BLaER1 (cell line): ENCODE measurements around the gene HDAC3.
A peak's percentile ranks its signal among the peaks of the same experiment; 100 is the strongest.

Experiments used
- H3K27ac ChIP-seq: shearing (Covaris generic); formaldehyde crosslinking; 2 replicates; pipeline ENCODE4 v1.8.1; 2022
- H3K27me3 ChIP-seq: shearing (Covaris generic); formaldehyde crosslinking; 2 replicates; pipeline ENCODE4 v1.8.1; 2022
- H3K36me3 ChIP-seq: shearing (Covaris generic); formaldehyde crosslinking; 2 replicates; pipeline ENCODE4 v1.8.1; 2022
- H3K4me1 ChIP-seq: shearing (Covaris generic); formaldehyde crosslinking; 2 replicates; pipeline ENCODE4 v1.8.1; 2022
- H3K4me2 ChIP-seq: shearing (Covaris generic); formaldehyde crosslinking; 2 replicates; pipeline ENCODE4 v1.8.1; 2022
- H3K4me3 ChIP-seq: shearing (Covaris generic); formaldehyde crosslinking; 2 replicates; pipeline ENCODE4 v1.8.1; 2022
- H3K9ac ChIP-seq: shearing (Covaris generic); formaldehyde crosslinking; 2 replicates; pipeline ENCODE4 v1.8.1; 2022
- H3K9me3 ChIP-seq: shearing (Covaris generic); formaldehyde crosslinking; 2 replicates; pipeline ENCODE4 v1.8.1; 2022
- H4K20me1 ChIP-seq: shearing (Covaris generic); formaldehyde crosslinking; 2 replicates; pipeline ENCODE4 v1.8.1; 2022
- Cebpa-rat ChIP-seq: shearing (Covaris generic); IDR thresholded peaks from 2 replicates; pipeline ENCODE4 v1.8.1; 2022

Gene HDAC3

DNA sequence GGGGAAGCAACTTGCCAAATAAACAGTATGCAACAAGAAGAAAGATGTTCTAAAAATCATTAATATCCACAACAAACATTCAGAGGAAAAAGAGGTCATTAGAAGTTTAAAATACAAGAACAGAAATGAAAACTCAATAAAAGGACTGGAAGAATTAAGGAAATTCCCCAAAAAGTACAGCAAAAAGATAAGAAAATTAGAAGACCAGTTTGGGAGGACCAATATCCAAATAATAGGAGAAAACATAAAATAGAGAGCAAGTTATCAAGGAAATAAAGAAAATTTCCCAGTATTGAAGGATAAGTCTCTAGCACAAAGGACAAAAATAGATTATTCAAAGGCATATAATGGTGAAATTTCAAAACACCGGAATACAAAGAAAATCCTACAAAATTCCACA lies 39.8 kb downstream of the HDAC3 start:
- Histone ChIP-seq H3K9ac (no peak overlapping the region), H3K4me1 (peaks cover 75% of the 10 kb centered on the region), H3K4me2 (peak overlapping the region; percentile 39; the same call in 1 of the 2 replicates), H3K4me3 (no peak overlapping the region), H3K9me3 (peaks cover 18% of the 10 kb centered on the region; the same call in 1 of the 2 replicates), H3K36me3 (peaks cover 42% of the 10 kb centered on the region), H3K27me3 (no peaks in the 10 kb centered on the region), H3K27ac (no peak overlapping the region), H4K20me1 (peaks cover 55% of the 10 kb centered on the region)
- no peak for TF ChIP-seq Cebpa-rat

- Histone ChIP-seq H4K20me1 (peaks cover 78% of the 10 kb centered on the region), H3K4me1 (peaks cover 31% of the 10 kb centered on the region), H3K9me3 (no peaks in the 10 kb centered on the region), H3K27me3 (no peaks in the 10 kb centered on the region), H3K27ac (no peak overlapping the region), H3K4me3 (no peak overlapping the region), H3K36me3 (peaks cover 74% of the 10 kb centered on the region), H3K4me2 (no peak overlapping the region), H3K9ac (no peak overlapping the region)
- no peak for TF ChIP-seq Cebpa-rat
Observed at GRCh38 chr5:141590127-141590526, 46.5 kb downstream of the HDAC3 start.

- Histone ChIP-seq H3K9ac (no peak overlapping the region), H3K36me3 (peaks cover 95% of the 10 kb centered on the region), H3K4me3 (no peak overlapping the region), H3K4me2 (no peak overlapping the region), H4K20me1 (peaks cover 55% of the 10 kb centered on the region), H3K4me1 (peaks cover 5% of the 10 kb centered on the region; the same call in 1 of the 2 replicates), H3K27me3 (no peaks in the 10 kb centered on the region), H3K27ac (no peak overlapping the region), H3K9me3 (no peaks in the 10 kb centered on the region)
- TF ChIP-seq Cebpa-rat = no peak
Observed at GRCh38 chr5:141586246-141586645, 50.4 kb downstream of the HDAC3 start.

DNA sequence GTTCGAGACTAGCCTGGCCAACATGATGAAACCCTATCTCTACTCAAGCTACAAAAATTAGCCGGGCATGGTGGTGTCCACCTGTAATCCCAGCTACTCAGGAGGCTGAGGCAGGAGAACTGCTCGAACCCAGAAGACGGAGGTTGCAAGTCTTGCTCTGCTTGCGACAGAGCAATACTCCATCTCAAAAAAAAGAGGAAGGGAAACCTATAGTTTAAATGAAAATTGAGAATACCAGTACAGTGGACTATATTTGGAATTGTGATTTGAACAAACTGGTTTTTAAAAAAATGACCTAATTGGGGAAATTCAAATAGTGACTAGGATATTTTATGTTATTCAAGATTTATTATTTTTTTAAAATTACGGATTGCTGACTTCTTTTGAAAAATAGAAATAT lies 51.1 kb downstream of the HDAC3 start:
- peaks cover 95% of the 10 kb centered on the region for H3K36me3 ChIP-seq

DNA sequence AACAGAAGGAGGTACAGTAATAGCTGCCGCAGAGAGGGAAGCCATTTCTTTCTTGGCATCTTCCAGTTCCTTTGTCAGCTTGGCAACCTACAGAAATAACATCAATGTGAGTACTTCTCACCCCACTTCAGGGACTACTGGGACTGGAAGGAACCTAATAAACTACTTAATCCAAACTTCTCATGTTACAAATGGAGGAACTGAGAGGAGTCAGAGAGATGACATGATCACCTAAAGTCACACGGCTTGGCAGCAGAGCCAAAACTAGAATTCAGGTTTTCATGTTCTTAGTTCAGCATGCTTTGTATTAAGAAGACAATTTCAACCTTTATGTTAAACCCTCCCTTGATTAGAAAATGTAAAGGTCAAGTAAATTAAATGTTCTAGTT lies 62.5 kb downstream of the HDAC3 start:
- Histone ChIP-seq H3K4me3 (no peak overlapping the region), H4K20me1 (0 out of 2 replicates have a peak, but pooled peaks cover 8% of the 10 kb centered on the region), H3K36me3 (peaks cover 99% of the 10 kb centered on the region), H3K4me2 (no peak overlapping the region), H3K4me1 (no peaks in the 10 kb centered on the region), H3K9me3 (no peaks in the 10 kb centered on the region), H3K27me3 (no peaks in the 10 kb centered on the region), H3K9ac (no peak overlapping the region), H3K27ac (no peak overlapping the region)
- no peak for TF ChIP-seq Cebpa-rat

More for the DNA sequence above, 51.1 kb downstream of the HDAC3 start:
- H3K9me3 ChIP-seq = no peaks in the 10 kb centered on the region
- H3K4me3 ChIP-seq = no peak overlapping the region
- H3K4me2 ChIP-seq = no peak overlapping the region
- H3K27me3 ChIP-seq = no peaks in the 10 kb centered on the region
- H3K4me1 ChIP-seq = no peaks in the 10 kb centered on the region
- no peak overlapping the region for H3K9ac ChIP-seq
- no peak for TF ChIP-seq Cebpa-rat
- H3K27ac ChIP-seq = no peak overlapping the region
- peaks cover 48% of the 10 kb centered on the region for H4K20me1 ChIP-seq

DNA sequence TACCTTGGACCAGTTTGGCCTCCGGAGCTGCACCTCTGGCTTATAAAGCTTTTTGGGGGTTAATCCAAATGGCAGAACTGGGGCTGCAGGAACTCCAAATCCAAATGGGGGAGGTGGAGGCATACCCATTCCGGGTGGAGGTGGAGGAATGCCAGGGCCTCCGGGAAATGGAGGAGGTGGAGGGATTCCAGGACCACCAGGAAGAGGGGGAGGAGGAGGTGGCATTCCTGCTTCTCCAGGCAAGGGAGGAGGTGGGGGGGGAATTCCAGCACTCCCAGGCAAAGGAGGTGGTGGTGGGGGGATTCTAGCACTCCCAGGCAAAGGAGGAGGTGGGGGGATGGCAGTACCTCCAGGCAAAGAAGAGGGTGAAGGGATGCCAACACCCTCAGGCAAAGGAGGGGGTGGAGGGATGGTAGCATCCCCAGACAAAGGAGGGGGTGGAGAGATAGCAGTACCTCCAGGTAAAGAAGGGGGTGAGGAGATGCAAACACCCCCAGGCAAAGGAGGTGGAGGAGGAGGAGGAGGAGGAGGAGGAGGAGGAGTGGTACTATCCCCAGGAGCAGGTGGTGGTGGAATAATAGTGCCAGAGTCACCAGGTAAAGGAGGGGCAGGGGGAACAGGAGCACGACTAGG lies 63.0 kb downstream of the HDAC3 start:
- Histone ChIP-seq H3K4me2 (no peak overlapping the region), H4K20me1 (0 out of 2 replicates have a peak, but pooled peaks cover 13% of the 10 kb centered on the region), H3K4me1 (no peaks in the 10 kb centered on the region), H3K9me3 (no peaks in the 10 kb centered on the region), H3K4me3 (no peak overlapping the region), H3K36me3 (peaks cover 99% of the 10 kb centered on the region), H3K27me3 (no peaks in the 10 kb centered on the region), H3K27ac (no peak overlapping the region), H3K9ac (no peak overlapping the region)
- no peak for TF ChIP-seq Cebpa-rat
